HG03135 (cell line): Measurements from ENCODE around the gene SIGLEC14.

Source experiments
- ATAC-seq: cut with Tn5 transposase; IDR thresholded peaks from one replicate; pipeline ENCODE4 v1.9.1; 2021; ENCODE audit warnings: mild to moderate bottlenecking, moderate library complexity; ENCODE audit not compliant: unreplicated experiment

Gene SIGLEC14

DNA sequence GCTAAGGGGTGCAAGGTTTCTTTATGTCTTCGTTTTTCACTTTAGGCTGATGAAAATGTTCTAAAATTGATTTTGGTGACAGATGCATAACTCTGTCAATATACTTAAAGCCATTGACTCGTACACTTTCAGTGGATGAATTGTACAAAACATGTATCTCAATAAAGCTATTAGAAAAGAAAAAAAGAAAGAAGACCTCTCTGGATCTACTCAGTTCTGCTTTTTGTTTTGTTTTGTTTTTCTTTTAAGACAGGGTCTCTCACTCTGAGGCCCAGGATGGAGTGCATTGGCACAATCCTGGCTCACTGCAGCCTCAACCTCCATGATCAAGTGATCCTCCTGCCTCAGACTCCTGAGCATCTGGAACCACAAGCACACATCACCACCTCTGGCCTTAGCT lies 19.9 kb downstream of the SIGLEC14 start:
- ATAC-seq: no peak

DNA sequence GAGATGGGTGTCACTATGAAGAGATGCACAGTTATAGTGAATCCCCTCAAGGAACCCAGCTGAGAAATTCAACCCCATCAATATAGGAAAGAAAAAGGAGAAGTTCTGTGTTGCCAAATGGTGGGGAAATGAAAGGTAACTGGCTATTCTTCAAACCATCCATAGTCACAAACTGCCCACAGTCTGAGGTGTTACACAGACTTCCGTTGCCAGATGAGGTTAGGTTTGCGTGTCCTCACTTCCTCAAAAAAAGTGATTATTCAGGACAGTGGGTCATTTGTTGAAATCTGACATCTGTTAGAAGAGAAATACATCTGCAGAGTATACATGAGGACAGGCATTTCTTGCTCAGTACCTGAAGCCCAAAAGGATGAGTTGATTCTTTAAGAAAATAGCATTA lies 25.4 kb downstream of the SIGLEC14 start:
- no peak for ATAC-seq

DNA sequence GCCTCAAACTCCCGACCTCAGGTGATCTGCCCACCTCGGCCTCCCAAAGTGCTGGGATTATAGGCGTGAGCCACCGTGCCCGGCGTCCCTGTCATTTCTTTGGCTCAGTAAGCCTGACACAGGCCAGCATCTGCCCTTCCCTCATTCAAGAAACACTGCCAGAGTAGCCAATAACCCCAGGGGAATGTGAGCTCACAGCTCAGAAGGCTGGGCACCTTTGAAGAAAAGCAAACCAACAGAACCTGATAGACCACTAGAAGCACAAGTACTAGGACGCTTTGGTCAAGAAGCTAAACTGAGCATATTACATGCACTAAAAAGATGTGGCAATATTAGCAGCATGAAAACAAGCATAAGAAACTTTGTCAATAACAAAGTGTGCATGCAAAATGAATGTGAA lies 30.6 kb downstream of the SIGLEC14 start:
- no peak for ATAC-seq

DNA sequence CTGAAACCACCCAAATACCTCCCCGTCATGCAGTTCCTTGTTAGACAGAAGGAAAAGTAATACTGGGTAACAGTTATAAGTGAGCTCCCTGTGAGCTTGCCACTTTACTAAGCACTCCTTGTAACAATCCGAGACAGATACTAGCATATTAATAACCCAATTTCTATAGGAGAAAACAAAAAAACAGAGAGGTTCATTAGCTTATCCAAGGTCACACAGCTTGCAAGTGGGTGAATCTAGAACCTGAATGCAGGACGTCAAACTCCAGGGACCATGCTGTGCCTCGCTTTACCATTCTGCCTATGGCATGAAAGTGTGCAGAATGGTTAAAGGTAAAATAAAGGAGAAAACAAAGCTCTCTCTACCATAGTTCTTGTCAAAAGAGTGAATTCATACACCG lies 31.8 kb downstream of the SIGLEC14 start:
- no peak for ATAC-seq

DNA sequence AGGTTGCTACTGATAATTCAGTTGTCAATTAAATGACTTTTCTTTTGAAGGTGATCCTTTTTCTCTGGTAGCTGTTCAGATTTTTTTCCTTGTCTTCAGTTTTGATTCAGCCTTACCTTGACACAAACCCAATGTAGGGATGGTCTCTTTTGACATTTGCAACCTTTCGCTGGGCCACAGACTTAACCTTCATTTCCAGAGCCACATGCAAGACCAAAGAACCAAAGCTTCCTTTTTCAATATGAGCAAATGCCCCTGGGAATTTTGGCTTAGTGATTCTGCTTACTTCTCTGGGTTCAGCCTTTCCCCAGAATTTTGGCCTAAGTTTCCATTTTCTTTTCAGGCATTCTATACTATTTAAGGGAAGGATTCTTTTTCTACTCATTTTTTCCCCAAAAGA lies 36.0 kb downstream of the SIGLEC14 start:
- ATAC-seq: no peak

DNA sequence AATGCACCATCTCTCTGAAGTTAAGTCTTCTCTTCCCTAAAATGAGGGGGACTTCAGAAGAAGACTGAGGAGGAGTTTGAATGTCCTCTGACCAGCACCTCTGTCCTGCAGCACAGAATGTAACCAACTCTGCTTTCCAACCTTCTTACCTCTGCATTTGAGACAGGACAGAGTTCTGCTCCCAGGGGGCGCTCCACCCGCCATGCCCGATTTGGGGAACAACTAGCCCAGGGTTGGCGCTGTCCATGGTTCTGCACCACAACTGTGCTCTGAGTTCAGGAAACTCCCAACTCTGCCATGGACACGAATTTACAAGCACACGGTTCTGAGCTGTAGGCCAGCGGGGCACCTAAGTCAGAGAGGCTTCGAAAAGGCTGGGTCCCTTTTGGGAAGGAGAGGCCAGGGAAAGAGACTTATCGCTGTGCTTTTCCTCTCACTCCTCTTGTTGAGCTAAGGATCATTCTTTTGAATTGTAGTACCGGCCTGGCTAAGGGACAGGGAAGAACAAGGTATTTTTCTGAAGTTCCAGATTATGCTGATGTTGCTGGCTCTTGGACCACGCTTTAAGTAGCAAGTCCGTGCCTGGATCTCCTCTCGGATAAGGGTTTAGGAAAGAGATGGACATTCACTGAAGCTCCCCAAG lies 38.6 kb downstream of the SIGLEC14 start:
- ATAC-seq: no peak

DNA sequence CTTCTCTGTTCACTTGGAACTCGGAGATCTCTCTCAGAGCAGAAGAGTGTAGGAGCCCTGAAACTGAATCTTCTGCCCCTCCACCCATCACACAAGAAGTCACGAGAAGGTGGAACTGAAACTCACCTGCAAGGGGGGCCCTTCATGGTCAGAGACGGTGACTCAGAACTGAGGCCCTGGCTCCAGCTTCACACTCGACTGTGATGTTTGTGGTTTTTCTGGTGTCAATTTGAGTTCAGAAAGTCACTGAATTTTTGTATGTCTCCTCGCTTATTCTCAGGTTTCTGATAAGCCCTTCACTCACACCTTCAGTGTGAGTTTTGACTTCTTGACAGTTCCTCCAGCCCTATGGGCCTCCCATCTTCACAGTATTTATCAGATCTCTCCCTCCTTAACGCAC lies 39.5 kb downstream of the SIGLEC14 start:
- peak; percentile 89 for ATAC-seq

DNA sequence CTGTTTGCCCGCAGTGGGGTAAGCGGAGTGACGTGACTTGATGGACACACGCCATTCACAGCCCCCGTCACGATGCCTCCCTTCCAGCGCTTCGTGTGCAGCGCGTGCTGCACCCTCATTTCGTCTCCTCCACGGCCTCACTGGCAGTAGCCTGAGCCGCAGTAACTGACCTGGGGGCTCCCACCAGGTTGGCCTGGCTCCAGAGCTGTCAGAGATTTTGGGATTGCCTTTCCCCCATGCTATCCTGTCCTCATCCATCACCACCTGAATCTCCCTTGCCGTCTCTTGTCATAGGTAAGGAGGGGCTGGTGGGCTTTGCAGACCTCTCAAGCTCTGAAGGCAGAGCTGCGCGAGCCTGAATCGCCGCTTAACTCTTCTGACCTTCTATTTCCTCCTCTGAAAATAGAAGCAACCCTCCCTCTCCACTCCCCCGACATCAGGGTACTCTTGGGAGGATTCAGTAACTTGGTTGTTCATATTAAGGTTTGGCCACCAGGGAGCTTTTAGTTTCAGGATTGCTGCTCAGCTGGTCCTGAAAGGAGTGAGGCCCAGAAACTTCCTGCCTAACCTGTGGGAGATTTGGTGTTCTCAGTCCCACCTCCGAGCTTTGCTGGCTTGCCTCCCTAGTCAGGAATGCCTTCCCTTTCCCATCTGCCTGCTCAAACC lies 44.3 kb downstream of the SIGLEC14 start:
- ATAC-seq: no peak

DNA sequence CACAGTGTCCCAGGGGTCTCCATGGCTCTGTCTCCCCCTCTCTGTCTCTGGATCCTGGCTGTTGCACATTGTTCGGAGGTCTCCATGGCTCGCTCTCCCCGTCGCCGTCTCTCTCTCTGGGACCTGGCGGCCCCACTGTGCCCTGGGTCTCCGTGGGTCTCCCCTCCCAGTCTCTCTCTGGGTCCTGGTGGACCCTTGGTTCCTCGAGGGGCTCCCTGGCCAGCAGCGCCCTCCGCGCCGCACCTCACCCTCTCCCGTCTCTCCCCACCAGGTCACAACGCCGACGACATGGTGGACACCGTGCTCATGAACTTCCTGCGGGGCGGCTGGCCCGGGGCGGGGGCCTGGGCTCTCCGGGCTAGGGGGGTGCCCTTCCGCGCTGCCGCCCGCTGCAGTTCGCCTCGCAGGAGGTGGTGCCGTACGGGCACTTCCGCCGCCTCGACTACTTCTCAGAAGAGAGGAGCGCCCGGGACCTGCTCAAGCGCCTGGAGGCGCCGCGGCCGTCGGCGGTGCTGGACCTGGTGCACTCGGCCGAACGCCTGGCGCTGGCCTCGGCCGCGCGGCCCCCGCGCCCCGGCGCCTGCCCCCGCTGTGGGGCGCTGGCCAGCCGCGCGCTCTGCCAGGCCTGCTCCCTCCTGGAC lies 45.6 kb downstream of the SIGLEC14 start:
- no peak for ATAC-seq

DNA sequence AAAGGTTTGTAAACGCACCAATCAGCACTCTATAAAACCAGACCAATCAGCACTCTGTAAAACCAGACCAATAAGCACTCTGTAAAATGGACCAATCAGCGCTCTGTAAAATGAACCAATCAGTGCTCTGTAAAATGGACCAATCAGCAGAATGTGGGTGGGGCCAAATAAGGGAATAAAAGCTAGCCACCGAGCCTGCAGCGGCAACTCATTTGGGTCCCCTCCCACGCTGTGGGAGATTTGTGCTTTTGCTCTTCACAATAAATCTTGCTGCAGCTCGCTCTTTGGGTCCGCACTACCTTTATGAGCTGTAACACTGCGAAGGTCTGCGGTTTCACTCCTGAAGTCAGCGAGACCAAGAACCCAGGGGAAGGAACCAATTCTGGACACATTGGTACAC lies 47.5 kb downstream of the SIGLEC14 start:
- no peak for ATAC-seq

DNA sequence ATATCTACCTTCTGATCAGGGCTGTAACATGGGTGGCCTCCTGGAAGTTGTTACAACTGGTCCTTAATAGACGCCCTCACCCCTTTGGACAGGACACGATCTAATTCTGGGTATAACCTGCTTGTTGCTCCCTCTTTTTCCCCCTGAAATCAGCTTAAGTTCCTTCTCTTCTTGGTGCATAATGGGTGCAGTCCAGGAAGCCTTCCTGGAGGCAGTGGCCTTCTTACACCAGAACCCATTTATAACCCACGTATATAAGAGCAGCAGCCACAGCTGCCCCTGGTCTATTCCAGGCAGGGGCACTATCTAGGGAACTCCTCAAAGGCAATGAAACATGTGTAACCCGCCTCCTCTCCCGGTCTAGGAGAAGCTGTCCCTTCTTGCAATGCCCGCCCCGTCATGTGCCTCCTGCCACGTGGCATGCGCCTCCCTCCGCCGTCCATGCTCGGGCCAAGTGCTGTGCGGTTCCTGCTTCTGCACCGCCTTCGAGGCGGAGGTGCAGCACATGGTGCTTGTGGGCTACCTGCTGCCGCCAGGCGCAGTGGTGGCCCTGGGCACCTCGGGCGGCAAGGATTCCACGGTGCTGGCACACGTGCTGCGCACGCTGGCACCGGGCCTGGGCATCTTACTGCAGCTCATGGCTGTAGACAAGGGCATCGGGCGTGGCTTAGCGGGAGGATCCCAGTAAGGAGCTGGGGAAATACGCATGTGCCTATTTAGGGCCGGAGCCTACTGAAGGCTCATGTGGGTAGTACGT lies 48.3 kb downstream of the SIGLEC14 start:
- ATAC-seq: no peak

DNA sequence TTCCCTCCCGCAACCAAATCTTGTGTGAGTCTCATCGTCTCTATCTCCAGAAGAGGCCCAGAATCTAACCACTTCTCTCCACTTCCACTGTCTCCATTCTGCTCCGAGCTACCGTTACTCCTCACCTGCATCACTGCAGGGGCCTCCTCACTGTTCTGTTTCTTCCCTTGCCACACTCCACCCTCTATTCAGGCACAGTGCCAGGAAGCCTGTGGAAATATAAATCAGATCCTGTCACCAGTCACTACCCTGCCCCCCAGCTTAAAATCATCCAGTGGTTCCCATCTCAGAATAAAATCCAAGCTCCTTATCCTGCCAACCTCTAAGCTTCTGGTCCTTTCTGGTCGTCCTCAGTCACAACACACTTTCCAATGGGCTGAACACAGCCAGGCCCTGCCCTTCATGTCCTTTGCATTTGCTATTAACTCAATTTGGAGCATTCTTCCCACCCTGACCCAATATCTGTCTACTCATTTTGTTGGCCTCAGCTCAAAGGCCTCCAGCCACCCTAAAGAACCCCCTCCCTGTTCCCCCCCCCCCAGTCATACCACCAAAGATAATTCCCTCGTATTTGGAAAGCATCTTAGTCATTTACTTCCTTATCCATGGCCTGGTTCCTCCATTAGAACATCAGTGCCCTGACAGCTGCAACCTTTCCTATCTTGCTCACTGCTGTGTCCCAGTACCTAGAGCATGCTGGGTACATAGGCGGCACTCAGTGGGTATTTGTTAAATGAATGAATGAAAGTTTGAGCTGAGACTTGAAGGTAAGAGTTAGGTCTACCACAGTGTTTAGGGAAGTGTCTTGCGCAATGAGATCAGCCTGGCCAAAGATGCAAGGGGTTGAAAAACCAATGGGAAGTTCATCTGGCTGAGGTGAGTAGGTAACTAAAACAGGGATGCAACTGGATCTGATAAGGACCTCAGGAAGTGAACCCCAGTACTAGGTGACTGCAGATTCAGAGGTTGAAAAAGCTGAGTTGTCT lies 51.1 kb downstream of the SIGLEC14 start:
- no peak for ATAC-seq

DNA sequence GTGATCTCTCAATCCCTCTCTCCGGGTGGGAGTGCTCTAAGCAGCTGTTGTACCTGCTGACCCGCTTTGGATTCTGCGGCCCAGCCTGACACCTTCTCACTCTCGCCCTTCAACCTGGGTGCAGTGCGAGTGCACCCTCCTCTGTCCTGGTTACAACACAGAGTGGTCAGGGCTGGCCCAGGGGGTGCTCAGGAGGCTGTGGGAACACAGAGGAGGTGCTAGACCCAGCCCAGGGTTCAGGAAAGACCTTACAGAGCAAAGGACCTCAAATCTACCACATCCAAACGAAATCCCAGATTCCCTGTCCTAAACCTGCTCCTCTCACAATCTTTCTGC lies 51.9 kb downstream of the SIGLEC14 start:
- ATAC-seq: no peak

DNA sequence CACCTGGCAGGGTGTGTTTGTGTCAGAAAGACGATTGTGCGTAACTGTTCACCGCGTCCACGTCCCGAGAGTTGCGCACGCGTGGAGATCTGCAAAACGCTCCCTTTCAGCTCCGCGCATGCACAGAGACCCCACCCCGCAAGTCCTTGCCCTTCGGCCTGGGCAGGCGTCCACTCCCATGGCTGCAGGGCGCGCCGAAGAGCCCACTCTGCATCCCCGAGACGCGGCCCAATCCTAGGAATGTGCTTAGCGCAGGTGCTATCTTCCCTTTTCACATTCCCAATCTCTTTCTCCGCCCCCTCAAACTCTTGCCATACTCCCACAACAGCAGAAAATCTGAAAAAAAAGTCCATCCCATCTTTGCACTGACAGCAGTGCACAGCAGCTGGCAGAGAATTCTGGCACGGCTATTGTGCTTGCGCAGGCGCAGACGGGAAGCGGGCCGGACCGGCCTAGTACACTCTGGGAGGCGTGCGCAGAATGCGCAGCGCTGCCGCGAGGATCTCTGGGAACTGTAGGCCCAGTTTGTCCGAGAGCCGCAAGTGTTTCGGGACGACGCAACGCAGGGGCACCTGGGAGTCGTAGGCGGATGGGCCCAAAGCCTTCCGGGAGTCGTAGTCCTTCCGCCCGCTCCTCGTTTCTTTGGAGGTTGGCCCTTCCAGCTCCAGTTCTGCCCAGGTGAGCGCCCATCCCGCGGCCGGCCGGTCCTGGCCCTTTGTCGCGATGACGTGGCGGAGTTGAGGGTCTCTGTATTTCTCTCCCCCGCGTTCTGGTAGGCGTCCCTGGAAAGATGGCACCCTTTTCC lies 52.5 kb downstream of the SIGLEC14 start:
- ATAC-seq: peak; percentile 96

DNA sequence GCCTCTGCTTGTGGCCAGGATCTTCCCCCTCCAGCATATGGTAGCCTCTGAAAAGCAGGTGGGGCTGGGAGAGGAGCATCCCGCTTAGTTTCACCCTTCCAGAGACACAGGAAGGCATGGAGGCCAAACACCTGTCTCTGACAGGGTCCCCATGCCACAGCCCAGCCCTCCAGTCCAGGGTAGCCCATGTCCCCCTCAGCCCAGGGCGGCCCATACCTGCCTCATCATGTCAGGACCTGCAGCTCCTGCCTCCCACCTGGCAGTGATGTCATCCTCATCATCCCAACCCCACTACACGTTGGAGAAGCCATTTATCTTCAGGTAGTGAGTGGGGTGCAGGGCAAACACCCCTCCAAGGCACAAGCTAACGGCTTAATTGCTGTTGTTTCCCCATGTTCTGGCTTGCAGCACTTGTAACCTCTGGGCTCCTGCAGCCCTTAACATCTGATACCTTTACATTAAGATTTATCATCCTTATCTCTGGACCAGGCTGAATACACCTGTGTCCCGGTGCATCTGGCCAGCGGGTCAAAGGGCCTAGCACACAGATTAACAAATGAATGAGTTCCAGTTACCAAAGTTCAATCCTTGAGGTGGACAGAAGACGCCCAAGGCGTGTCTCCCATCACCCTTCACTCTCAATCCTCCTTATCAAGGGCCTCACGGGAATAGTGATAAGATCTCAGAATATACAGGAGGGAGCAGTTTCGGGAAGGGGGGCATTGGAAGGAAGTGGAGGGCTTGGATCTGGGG lies 53.3 kb downstream of the SIGLEC14 start:
- ATAC-seq: no peak
